Measurements from ENCODE around the gene GMPS. TPM values are rescaled to one million over a fixed set of nuclear protein-coding genes. Genes with fewer than 3 reads are reported as not detected.
A peak's percentile ranks its signal among the peaks of the same experiment; 100 is the strongest.
"Not testable (repeated sequence)": the region's sequence is repeated elsewhere in the genome, so short reads cannot be mapped to it uniquely, and the experiment has no call there.

GMPS gene
- total RNA-seq = 41.2 and 47.3 TPM in 2 replicates

DNA sequence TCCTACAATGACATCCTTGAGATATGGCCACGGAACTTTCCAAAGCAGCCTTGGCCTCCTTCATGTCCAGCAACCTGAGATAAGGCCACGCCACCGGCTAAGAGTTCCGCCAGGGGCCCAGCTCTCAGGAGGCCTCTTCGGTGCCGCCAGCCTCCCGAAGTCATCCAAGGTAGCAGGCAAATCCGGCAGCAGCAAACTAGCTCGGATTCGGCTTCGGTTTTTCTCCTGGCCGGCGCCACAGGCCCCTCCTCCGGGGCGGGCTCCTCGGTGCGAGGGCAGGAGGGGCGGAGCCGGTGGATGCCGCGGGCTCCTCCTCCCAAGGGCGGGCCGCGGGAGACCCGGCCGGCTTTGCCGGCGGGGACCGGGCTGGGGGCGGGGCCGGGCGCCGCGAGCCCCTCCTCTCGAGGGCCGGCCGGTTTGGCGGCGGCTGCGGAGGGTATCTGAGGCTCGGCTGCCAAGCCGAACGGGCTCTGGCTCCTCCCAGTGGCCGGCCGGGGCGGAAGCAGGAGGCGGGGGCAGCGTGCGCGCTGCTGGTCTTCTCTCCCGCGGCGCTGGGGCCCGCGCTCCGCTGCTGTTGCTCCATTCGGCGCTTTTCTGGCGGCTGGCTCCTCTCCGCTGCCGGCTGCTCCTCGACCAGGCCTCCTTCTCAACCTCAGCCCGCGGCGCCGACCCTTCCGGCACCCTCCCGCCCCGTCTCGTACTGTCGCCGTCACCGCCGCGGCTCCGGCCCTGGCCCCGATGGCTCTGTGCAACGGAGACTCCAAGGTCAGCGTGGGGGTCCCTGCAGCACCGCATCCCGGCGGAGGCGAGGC lies at the start of gene GMPS:
Gene GMPS, plus strand, starts transcription at position 518 of the 812 bp plus-strand sequence. Its CDS starts 221 bp downstream, at position 739.
- DNase-seq (ENCODE audit: extremely low read depth, low read depth, low spot score) = no peak

DNA sequence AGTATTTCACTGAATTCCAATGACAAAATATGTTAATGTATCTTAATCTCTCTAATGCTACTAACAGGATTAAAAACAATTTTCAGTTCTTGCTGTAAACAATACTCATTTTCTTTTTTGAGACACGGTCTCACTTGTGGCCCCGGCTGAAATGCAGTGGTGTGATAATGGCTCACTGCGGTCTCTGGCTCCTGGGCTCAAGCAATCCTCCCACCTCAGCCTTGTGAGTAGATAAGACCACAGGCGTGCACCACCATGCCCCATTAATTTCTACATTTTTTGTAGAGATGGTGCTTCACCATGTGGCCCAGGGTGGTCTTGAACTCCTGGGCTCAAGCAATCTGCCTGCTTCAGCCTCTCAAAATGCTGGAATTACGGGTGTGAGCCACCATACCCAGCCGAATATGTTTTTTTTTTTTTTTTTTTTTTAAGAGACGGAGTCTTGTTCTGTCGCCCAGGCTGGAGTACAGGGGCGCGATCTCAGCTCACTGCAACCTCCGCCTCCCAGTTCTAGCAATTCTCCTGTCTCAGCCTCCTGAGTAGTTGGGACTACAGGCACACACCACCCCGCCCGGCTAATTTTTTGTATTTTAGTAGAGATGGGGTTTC lies 41.9 kb upstream of the GMPS start:
- DNase-seq (ENCODE audit: extremely low read depth, low read depth, low spot score) = not testable (repeated sequence)

DNA sequence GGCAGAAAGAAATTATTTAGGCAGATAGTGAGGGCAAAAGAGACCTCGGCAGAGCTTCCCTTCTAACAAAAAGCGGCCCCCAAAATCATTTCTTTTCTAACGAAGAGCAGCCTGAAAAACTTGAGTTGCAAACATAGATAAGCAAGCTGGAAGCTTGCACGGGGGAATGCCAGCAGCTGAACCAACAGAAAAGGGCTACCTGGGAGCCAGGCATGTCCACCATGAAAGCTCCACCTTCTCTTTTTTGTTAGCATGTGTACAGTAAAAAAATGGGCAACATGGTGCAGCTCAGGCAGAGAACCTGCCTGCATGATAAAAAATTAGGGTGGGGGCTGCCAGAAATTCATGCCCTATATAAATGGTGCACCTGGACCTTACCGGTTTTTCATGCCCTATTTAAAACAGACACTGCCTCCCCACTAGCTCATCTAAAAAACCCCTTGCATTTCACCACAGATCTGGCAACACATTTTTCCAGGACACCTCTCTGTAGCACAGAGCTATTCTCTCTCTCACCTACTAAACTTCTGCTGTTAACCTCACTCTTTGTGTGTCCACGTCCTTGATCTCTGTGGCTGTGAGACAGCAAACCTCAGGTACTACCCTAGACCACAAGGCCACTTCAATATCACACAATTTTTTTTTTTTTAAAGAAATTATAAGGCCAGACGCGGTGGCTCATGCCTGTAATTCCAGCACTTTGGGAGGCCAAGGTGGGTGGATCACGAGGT lies 34.9 kb upstream of the GMPS start:
- DNase-seq (ENCODE audit: extremely low read depth, low read depth, low spot score) = no peak

DNA sequence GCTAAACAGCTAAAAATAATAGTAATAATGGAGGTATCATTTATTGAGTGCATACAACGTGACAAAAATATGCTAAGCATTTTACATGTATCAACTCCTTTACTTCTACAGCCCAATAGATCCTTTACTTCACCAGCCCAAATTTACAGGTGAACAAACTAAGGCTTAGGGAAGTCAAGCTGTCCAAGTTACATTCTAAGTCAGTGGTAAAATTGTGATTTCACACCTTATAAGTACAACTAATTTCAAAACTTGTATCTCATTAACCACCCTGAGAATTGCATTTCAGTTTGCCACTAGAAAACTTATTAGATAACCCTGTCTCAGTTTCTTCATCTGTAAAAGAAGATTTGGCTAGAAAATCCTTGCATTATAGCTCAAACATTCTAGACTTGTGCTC lies 26.9 kb upstream of the GMPS start:
- DNase-seq (ENCODE audit: extremely low read depth, low read depth, low spot score) = no peak

DNA sequence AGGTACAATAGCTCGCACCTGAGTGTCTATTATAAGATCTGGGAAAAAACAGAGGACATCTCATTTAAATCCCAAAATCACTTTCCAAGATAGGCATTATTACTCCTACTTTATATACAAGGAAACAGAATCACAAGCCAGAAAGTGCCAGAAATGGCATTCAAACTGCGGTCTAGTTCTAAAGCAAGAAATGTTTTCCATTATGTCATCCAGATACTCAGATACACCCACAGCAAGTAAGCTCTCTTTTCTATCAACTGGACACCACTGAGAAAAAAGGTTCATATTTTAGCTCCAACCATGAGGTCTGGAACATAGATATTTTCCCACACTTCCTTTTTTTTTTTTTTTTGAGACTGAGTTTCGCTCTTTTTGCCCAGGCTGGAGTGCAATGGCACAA lies 24.3 kb upstream of the GMPS start:
- no peak for DNase-seq (ENCODE audit: extremely low read depth, low read depth, low spot score)

DNA sequence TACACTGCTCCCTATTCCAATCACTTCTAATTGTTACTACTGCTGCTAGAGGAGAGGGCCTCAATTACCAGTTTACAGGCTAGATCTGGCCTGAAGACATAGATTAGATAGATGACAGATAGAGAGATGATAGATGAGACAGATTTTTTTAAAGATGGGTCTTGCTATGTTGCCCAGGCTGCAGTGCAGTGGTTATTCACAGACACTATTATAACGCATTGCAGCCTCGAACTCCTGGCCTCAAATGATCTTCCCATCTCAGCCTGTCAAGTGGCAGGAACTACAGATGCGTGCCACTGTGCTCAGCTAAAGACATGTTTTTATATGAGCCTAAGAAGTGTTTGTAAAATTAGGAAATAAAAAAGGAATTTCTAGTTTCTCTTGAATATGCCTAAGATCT lies 22.5 kb upstream of the GMPS start:
- DNase-seq (ENCODE audit: extremely low read depth, low read depth, low spot score) = no peak

DNA sequence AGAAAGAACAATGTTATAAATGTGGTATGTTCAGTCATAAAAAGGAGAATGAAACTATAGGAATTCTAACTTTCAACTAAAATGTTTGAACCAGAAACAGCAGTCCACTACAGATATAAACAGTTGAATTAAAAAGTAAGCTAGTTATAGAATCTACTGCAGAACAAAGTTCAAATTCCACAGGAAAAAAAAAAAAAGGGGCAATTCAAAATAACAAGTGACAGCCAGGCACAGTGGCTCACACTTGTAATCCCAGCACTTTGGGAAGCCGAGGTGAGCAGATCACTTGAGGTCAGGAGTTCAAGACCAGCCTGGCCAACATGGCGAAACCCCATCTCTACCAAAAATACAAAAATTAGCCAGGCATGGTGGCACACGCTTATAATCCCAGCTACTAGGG lies 21.0 kb upstream of the GMPS start:
- DNase-seq (ENCODE audit: extremely low read depth, low read depth, low spot score) = not testable (repeated sequence)

DNA sequence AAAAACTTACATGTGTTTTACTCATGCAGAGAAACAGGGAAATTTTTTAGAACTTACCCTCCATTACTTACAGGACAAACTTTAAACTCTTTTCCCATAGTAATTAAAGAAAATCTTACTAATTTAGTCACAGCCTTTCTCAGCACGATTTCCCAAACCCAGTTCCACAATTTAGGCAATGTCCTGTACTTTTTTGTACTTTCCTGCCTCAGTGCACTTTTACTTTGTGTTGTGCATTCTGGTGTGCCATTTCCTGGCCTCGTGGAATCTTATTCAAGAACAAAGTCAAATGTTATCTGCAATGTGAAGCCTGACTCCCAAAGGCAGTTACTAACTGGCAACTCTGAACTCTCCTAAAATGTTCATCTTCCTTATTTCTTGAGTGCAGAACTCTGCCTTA lies 18.1 kb upstream of the GMPS start:
- DNase-seq (ENCODE audit: extremely low read depth, low read depth, low spot score) = no peak

DNA sequence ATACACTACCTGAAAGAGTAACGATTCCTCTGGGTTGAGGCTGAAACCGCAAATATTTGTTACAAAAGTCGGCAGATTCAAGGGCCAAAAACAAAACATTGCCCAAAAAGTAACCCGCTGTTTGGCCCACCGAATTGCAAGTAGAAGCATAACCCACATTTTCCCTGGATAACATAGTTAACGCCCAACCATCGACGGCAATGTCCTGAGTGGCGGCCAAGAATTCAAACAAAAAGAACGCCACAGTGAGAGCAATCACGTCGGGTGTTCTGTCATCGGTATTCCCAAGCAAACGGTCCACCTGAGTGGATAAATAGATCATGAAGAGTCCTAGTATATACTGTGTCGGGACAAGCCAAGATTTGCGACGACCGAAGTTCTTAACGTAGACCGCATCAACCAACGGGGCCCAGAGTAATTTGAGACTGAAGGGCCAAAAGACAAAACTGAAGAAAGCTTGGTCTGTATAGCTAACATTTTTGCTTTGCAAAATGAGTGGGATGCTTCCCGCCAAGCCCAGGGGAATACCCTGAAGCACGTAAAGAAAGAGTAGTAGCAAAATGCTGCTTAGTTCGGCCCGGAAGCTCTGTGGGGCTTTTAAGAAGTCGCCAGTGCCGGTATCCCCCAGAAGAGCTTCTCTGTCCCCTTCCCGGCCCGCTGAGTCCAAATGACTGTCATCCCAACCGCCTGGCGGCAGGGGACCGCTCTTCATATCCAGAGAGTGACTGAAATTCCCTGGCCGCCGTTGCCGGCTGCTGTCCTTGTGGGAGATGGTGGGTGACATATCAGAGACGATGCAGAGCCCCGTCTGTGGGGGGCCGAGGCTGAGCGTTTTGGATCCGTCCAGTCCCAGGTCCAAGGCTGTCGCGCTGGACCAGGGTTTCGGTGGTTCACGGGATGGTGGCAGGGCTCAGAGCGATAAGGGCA lies 17.0 kb upstream of the GMPS start:
- no peak for DNase-seq (ENCODE audit: extremely low read depth, low read depth, low spot score)

DNA sequence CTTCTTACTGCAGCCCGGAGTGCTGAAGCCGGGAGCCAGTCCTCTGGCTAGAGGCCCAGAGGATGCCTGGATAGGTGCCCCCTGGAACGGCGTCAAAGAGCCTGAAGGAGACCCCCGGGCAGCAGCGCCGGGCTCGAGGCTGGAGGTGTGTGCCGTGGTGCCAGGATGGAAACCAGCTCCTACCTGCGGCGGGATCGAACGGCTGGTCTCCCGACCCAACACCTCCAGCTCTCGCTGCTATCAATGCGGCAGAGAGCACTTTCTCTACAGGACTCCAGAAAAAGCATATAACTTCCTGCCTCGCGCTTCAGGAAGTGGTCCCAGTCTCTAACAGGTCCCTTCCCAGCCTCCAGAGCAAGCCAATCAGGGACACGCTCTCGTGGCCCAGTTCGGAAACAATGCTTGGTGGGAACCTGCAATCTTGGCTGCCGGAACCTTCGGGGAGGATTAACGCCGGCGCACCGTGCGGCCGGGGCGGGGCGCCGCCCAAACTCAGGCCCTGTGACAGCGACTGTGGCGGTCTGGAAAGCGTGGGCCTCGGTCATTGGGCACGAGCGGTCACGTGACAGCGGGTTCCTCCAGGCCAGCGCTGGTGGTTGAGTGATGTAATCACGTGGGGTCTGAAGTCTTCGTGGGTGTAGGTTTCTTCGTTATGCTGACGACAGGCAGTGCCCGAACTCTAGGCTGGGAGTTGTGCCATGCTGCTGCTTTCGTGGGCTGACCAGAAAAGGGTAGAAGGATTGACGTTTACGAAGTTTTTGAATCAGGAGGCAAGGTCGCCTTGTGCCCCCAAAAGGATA lies 16.1 kb upstream of the GMPS start, which contains the start of gene SLC33A1:
Gene SLC33A1, minus strand, starts transcription at position 287 of the 800 bp plus-strand sequence. CDS start 430 bp downstream, outside the sequence.
- peak; percentile 95 for DNase-seq (ENCODE audit: extremely low read depth, low read depth, low spot score)

DNA sequence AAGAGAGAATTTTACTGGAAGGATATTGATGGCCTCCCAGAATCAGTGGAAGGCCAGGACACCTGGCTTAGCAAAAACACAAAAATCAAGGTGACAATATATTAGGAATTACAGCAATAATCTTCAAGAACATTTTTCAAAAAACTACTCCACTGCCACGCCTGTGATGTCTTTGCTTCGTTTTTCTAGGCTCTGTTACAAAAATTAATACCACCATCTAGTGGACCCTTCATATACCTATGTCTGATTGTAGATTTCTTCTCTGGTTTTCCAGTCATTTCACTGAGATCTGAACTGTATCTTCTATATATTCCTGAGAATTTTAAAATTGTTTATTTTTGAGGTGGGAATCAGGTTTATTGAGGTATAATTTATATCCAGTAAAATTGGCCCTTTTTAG lies 10.6 kb upstream of the GMPS start:
- no peak for DNase-seq (ENCODE audit: extremely low read depth, low read depth, low spot score)

DNA sequence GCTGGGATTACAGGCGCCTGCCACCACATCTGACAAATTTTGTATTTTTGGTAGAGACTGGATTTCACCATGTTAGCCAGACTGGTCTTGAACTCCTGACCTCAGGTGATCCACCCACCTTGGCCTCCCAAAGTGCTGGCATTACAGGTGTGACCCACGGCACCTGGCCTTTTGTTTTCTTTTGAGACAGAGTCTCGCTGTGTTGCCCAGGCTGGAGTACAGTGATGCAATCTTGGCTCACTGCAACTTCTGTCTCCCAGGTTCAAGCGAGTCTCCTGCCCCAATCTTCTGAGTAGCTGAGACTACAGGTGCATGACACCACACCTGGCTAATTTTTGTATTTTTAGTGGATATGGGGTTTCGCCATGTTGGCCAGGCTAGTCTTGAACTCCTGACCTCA lies 10.0 kb upstream of the GMPS start:
- DNase-seq (ENCODE audit: extremely low read depth, low read depth, low spot score) = not testable (repeated sequence)

DNA sequence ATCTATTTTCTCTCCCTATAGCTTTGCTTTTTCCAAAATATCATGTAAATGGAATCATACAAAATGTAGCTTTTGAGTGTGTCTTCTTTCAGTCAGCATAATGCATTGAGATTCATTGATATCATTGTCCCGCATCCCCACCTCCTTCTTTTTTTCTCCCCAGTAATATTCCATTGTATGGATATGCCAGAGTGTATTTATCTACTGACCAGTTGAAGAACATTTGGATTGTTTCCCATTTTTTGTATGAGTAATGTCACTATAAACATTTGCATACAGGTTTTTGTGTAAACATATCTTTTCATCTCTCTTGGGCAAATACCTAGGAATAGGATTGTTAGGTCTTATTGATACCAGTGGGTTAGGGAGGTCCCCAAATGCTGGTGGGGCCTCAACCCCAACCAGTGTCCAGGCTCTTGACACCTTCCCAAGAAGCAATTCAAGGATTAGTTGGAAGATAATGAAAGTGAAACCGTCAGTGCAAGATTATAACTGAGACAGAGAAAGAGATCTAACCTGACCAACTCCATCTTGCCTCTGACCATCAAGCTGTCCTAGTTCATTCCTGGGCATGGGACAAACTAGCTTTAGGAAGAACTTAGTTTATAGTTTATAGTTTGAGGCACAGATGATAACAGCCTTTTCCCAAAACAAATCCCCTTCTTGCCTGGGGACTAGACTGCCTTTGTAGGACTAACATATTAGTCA lies 8.8 kb upstream of the GMPS start:
- DNase-seq (ENCODE audit: extremely low read depth, low read depth, low spot score) = no peak

DNA sequence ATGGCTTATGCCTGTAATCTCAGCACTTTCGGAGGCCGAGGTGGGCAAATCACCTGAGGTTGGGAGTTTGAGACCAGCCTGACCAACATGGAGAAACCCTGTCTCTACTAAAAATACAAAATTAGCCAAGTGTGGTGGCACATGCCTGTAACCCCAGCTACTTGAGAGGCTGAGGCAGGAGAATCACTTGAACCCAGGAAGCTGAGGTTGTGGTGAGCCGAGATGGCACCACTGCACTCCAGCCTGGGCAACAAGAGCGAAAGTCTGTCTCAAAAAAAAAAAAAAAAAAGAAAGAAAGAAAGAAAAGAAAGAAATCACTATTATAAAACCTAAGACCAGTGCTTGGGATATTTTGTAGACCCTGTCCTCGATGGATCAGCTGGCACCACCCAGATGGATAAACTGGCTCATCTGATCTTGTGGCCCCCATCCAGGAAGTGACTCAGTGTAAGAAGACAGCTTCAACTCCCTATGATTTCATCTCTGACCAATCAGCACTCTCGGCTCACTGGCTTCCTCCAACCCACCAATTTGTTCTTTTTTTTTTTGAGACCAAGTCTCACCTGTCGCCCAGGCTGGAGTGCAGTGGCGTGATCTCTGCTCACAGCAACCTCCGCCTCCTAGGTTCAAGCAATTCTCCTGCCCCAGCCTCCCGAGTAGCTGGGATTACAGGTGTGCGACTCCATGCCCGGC lies 8.0 kb upstream of the GMPS start:
- not testable (repeated sequence) for DNase-seq (ENCODE audit: extremely low read depth, low read depth, low spot score)

DNA sequence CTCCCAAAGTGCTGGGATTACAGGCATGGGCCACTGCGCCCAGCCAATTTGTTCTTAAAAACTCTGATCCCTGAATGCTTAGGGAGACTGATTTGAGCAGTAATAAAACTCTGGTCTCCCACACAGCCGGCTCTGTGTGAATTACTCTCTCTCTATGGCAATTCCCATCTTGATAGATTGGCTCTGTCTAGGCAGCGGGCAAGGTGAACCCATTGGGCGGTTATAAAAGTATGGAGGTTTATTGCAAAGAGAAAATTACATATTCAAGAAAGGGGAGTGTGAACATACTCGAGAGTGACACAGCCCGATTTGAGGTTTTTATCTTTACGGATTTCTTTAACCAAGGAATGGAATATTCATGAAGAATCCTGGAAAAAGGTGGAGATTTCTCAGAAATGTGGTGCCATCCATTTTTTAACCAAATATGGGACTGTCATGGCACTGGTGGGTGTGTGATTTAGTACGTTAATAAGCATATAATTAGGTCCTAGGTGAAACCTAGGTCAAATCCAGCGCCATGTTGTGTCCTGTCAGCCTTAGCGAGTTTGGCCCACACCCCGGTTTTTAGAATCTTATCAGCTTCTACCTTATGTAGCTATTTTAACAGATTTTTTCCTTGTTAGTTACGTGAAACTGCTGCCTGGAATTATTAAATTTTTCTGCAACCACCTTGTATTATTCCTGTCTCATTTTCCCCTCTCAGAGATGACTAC lies 7.2 kb upstream of the GMPS start:
- no peak for DNase-seq (ENCODE audit: extremely low read depth, low read depth, low spot score)

DNA sequence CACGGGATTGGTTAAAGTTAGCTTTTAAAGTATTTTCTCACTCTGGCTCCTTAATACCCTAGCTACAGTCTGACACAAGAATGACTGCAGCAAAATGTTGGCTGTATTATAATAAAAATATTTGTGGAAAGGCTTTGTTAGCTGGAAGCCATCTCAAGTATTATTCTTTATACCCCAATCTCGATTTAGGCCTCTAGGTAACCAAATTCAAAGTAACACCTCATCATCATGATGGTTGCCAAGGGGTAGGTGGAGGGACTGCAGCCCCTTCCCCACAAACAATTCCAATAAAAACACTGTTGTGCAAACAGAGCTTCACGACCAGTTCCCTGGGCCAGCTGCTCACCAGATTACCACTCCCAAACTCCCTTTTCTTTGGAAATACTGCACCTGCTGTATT lies 759 bp upstream of the GMPS start:
- DNase-seq (ENCODE audit: extremely low read depth, low read depth, low spot score) = no peak

DNA sequence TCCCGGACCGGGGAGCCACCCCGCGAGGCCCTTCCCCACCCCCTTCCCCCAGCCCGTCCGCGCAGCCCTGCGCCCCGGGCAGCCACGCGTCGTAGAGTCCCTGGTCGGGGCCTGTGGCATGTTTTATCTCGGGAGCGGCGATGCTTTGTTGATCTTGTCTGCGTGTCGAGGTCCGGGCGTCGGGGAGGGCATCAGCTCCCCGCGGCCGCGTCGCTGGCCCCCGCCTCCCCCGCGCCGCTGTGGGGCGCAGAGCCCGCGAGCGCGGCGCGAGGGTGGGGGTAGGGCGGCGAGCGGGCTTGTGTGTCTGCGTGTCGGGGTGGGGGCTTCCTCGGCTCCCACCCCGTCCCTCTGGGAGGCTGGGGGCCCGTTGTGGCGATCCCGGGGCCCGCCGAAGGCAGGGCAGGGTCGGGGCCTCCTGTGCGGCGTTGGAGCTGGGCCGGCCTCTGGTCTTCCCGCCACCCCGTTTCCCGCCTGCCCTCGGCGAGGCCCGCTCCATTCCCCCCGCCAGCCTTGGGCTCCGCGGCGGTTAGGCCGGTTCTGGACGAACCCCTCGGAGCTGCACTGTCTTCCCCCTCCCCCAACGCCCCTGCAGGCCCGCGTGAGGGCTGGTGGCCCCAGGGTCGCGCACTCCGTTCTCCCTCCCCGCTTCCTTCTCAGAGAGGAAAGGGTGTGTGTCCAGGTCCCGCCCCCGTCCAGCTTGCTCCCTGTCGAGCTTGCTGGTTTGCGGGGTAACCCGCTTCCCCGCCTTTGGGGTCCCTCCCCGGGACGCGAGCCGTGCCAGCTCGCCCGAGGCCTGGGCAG lies 695 bp downstream of the GMPS start:
- DNase-seq (ENCODE audit: extremely low read depth, low read depth, low spot score) = no peak
